Hair follicular keratinocyte (primary cell): ENCODE results near the gene CEP55. TPM values are rescaled to one million over a fixed set of nuclear protein-coding genes. Genes with fewer than 3 reads are reported as not detected.

ENCODE experiments used
- total RNA-seq: library from RNA; depleted of rRNA; stranded (reverse); fragments of >200 nt; gene quantifications from 2 replicates; pipeline ENCODE4 v1.2.3, GENCODE V29; 2015

The CEP55 gene
- 22.7 and 63.8 TPM in 2 replicates for total RNA-seq

GRCh38 chr10:93496322-93497041, at the start of gene CEP55:
TSS of gene CEP55 (plus strand) at chr10:93496612. CDS start at chr10:93500052, 3,440 bp downstream.

GRCh38 chr10:93482145-93482834, 14.1 kb upstream of the CEP55 start, which contains the start of gene MYOF:
TSS of gene MYOF (minus strand) at chr10:93482334. CDS start at chr10:93482194, 140 bp downstream.

GRCh38 chr10:93566435-93567276, 70.2 kb downstream of the CEP55 start, which contains the start of gene FFAR4:
TSS of gene FFAR4 (plus strand) at chr10:93566665. CDS start at chr10:93566721, 56 bp downstream.

Other genes starting within 250 kb of the CEP55 start
- 116 and 123 TPM in 2 replicates for gene MYOF, start 14.3 kb upstream of the CEP55 start, total RNA-seq
- not detected in 2 replicates for gene FFAR4, start 70.1 kb downstream of the CEP55 start, total RNA-seq
- gene RBP4, start 104.6 kb downstream of the CEP55 start, total RNA-seq: not detected in 2 replicates
- not detected in 2 replicates for gene PDE6C, start 115.9 kb downstream of the CEP55 start, total RNA-seq
- gene FRA10AC1, start 206.0 kb downstream of the CEP55 start, total RNA-seq: 3.7 and 6.0 TPM in 2 replicates